Measurements from ENCODE around the gene GAGE10.

- TF ChIP-seq CTCF (IDR thresholded peaks at IDR 0.05) = no peak
- no peak for TF ChIP-seq POLR2A (IDR thresholded peaks at IDR 0.05)
Measured at GRCh38 chrX:49278081-49278480, 25.4 kb upstream of the GAGE10 start.

Data from heart left ventricle (tissue), 13 donors.